HG02642 (cell line): ENCODE data around the gene CCDC194.
"Not testable (repeated sequence)": the region's sequence is repeated elsewhere in the genome, so short reads cannot be mapped to it uniquely, and the experiment has no call there.

Experiments used
- ATAC-seq: cut with Tn5 transposase; IDR thresholded peaks from one replicate; pipeline ENCODE4 v1.9.1; 2021; ENCODE audit warnings: mild to moderate bottlenecking; ENCODE audit not compliant: unreplicated experiment, poor library complexity

CCDC194 gene

GRCh38 chr19:17378271-17378670 lies 15.7 kb downstream of the CCDC194 start:
- ATAC-seq, result no peak

- ATAC-seq, result no peak
Observed at GRCh38 chr19:17376935-17377600, 16.9 kb downstream of the CCDC194 start, which contains the start of gene PLVAP. Gene PLVAP, minus strand, starts transcription at chr19:17377342. Its CDS starts 54 bp downstream, at chr19:17377288.

GRCh38 chr19:17370026-17370587 lies 23.9 kb downstream of the CCDC194 start:
- peak; percentile 84 for ATAC-seq

- ATAC-seq, result no peak
Observed at GRCh38 chr19:17365361-17365760, 28.6 kb downstream of the CCDC194 start.

GRCh38 chr19:17363852-17364605 lies 30.0 kb downstream of the CCDC194 start:
- ATAC-seq, result not testable (repeated sequence)

GRCh38 chr19:17359905-17360800 lies 33.8 kb downstream of the CCDC194 start:
- ATAC-seq, result no peak

GRCh38 chr19:17358395-17358794 lies 35.6 kb downstream of the CCDC194 start:
- ATAC-seq, result no peak

- no peak for ATAC-seq
Observed at GRCh38 chr19:17357724-17358123, 36.3 kb downstream of the CCDC194 start.

GRCh38 chr19:17357078-17357666 lies 36.8 kb downstream of the CCDC194 start:
- ATAC-seq, result no peak

- no peak for ATAC-seq
Observed at GRCh38 chr19:17353386-17353785, 40.6 kb downstream of the CCDC194 start.

GRCh38 chr19:17352608-17353280 lies 41.3 kb downstream of the CCDC194 start:
- no peak for ATAC-seq

GRCh38 chr19:17351815-17352435 lies 42.1 kb downstream of the CCDC194 start:
- ATAC-seq, result no peak

GRCh38 chr19:17348700-17349099 lies 45.3 kb downstream of the CCDC194 start:
- no peak for ATAC-seq

- no peak for ATAC-seq
Observed at GRCh38 chr19:17347877-17348276, 46.1 kb downstream of the CCDC194 start.

- ATAC-seq, result no peak
Observed at GRCh38 chr19:17347361-17347760, 46.6 kb downstream of the CCDC194 start.

GRCh38 chr19:17346109-17346671 lies 47.8 kb downstream of the CCDC194 start:
- ATAC-seq, result no peak

GRCh38 chr19:17341845-17342244 lies 52.2 kb downstream of the CCDC194 start:
- no peak for ATAC-seq

GRCh38 chr19:17341386-17341785 lies 52.6 kb downstream of the CCDC194 start:
- ATAC-seq, result no peak

GRCh38 chr19:17340871-17341357 lies 53.1 kb downstream of the CCDC194 start:
- ATAC-seq, result no peak
